Left lung (tissue), 10 donors: Measurements from ENCODE around the gene EML6. TPM values are rescaled to one million over a fixed set of nuclear protein-coding genes. Genes with fewer than 3 reads are reported as not detected.
"Not testable (repeated sequence)": the region's sequence is repeated elsewhere in the genome, so short reads cannot be mapped to it uniquely, and the experiment has no call there.

Experiments
- ATAC-seq: fragments of 200-7000 bp; cut with Tn5 transposase; one replicate; pipeline ENCODE4 v1.9.1; 2020; ENCODE audit warnings: moderate library complexity
- DNase-seq, 4 donors: peaks; one replicate each; pipeline ENCODE4 v3.0.0-alpha.2; 2013 to 2020
- H3K27ac ChIP-seq, 2 donors: fragments of 200-600 bp; sonication (generic) in 1 of 2; one replicate each; pipeline versions ENCODE4 v1.5.0 to v1.8.0; 2020 to 2021
- H3K27me3 ChIP-seq, 2 donors: fragments of 200-600 bp; sonication (generic) in 1 of 2; one replicate each; pipeline versions ENCODE4 v1.5.0 to v1.8.0; 2020 to 2021
- H3K36me3 ChIP-seq, 2 donors: fragments of 200-600 bp; sonication (generic) in 1 of 2; one replicate each; pipeline versions ENCODE4 v1.5.0 to v1.8.0; 2020 to 2021
- H3K4me1 ChIP-seq, 2 donors: fragments of 200-600 bp; one replicate each; pipeline ENCODE4 v1.8.0; 2021
- H3K4me3 ChIP-seq, 2 donors: fragments of 200-600 bp; sonication (generic) in 1 of 2; one replicate each; pipeline versions ENCODE4 v1.5.0 to v1.8.0; 2020 to 2021; ENCODE audit warnings: mild to moderate bottlenecking in 1 of 2
- H3K9me3 ChIP-seq, 2 donors: fragments of 200-600 bp; sonication (generic) in 1 of 2; one replicate each; pipeline versions ENCODE4 v1.5.0 to v1.8.0; 2020 to 2021
- intact Hi-C, 2 donors: fragments of 100-400 bp; cut with DNase I; formaldehyde crosslinking; loops; one replicate each; pipeline versions ENCODE4 v1.11.2 to v1.14.2; 2022
- polyA plus RNA-seq, 6 donors: library from polyadenylated mRNA; unstranded; fragments of 120-200 nt; gene quantifications; one replicate each; pipeline ENCODE4 v1.2.1, GENCODE V29; 2013; ENCODE audit not compliant: insufficient read length in 6 of 6
- total RNA-seq, 2 donors: library from RNA; stranded (reverse); fragmentation: NEBNext Ultra II Directional; extraction: Animal tissue kit (Norgen Biotek cat#: 25700); gene quantifications; one replicate each; pipeline ENCODE4 v1.2.1, GENCODE V29; 2021
- TF ChIP-seq, protein P1 (sequence below), 2 donors: fragments of 200-600 bp; sonication (generic) in 1 of 2; IDR thresholded peaks; one replicate each; pipeline versions ENCODE4 v1.5.0 to v1.8.0; 2021; ENCODE audit warnings: antibody characterized with exemption in 2 of 2
- donor health status: DM: no; HTN: yes; CAD: no.
- donor health status: DM: no; HTN: no; CAD: no.

The EML6 gene
- total and polyA plus RNA-seq, 8 donors: 0.73 to 2.2 (median 1.3) TPM

DNA sequence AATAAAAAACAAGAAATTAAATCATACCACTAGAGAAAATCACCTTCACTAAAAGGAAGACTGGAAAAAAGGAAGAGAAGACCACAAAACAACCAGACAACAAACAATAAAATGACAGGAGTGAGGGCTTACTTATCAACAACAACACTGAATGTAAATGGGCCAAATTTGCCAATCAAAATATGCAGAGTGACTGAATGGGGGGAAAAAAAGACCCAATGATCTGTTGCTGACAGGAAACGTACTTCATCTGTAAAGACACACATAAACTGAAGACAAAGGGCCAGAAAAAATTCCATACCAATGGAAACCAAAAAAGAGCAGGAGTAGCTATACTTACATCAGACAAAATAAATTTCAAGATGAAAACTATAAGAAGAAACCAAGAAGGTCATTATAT lies 25.5 kb upstream of the EML6 start:
- no peaks in the 10 kb centered on the region for H3K4me1 ChIP-seq
- no peaks in the 10 kb centered on the region for H3K27me3 ChIP-seq
- intact Hi-C loops: no loop called here
- H3K36me3 ChIP-seq: no peaks in the 10 kb centered on the region
- ATAC-seq (no peak), DNase-seq (no peak)
- TF ChIP-seq, protein P1, sequence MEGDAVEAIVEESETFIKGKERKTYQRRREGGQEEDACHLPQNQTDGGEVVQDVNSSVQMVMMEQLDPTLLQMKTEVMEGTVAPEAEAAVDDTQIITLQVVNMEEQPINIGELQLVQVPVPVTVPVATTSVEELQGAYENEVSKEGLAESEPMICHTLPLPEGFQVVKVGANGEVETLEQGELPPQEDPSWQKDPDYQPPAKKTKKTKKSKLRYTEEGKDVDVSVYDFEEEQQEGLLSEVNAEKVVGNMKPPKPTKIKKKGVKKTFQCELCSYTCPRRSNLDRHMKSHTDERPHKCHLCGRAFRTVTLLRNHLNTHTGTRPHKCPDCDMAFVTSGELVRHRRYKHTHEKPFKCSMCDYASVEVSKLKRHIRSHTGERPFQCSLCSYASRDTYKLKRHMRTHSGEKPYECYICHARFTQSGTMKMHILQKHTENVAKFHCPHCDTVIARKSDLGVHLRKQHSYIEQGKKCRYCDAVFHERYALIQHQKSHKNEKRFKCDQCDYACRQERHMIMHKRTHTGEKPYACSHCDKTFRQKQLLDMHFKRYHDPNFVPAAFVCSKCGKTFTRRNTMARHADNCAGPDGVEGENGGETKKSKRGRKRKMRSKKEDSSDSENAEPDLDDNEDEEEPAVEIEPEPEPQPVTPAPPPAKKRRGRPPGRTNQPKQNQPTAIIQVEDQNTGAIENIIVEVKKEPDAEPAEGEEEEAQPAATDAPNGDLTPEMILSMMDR (IDR thresholded peaks at IDR 0.05): no peak
- no peak overlapping the region for H3K4me3 ChIP-seq
- H3K27ac ChIP-seq: no peak overlapping the region
- H3K9me3 ChIP-seq: no peaks in the 10 kb centered on the region

DNA sequence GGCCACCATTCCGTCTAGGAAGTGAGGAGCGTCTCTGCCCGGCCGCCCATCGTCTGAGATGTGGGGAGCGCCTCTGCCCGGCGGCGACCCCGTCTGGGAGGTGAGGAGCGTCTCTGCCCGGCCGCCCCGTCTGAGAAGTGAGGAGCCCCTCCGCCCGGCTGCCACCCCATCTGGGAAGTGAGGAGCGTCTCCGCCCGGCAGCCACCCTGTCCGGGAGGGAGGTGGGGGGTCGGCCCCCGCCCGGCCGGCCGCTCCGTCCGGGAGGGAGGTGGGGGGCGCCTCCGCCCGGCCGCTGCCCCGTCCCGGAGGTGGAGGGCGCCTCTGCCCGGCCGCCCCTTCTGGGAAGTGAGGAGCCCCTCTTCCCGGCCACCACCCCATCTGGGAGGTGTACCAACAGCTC lies 24.5 kb upstream of the EML6 start:
- H3K9me3 ChIP-seq, ATAC-seq, DNase-seq, intact Hi-C loops, H3K36me3 ChIP-seq, H3K27ac ChIP-seq, H3K4me3 ChIP-seq, H3K27me3 ChIP-seq, H3K4me1 ChIP-seq: not testable (repeated sequence)

DNA sequence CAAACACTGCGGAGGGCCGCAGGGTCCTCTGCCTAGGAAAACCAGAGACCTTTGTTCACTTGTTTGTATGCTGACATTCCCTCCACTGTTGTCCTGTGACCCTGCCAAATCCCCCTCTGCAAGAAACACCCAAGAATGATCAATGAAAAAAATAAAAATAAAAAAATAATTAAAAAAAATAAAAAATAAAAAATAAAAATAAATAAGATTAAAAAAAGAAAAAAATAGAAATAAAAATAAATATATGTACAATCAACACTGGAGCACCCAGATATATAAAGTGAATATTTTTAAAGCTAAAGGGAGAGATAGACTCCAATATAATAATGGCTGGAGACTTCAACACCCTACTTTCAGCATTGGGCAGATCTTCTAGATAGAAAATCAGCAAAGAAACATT lies 23.8 kb upstream of the EML6 start:
- no peak overlapping the region for H3K27ac ChIP-seq
- H3K4me1 ChIP-seq: peaks cover 0 to 7% of the 10 kb centered on the region in 2 donors
- ATAC-seq (no peak), DNase-seq (no peak)
- H3K4me3 ChIP-seq: no peak overlapping the region
- H3K36me3 ChIP-seq: no peaks in the 10 kb centered on the region
- intact Hi-C loops: no loop called here
- no peaks in the 10 kb centered on the region for H3K27me3 ChIP-seq
- H3K9me3 ChIP-seq: no peaks in the 10 kb centered on the region
- TF ChIP-seq, protein P1 (IDR thresholded peaks at IDR 0.05): no peak

DNA sequence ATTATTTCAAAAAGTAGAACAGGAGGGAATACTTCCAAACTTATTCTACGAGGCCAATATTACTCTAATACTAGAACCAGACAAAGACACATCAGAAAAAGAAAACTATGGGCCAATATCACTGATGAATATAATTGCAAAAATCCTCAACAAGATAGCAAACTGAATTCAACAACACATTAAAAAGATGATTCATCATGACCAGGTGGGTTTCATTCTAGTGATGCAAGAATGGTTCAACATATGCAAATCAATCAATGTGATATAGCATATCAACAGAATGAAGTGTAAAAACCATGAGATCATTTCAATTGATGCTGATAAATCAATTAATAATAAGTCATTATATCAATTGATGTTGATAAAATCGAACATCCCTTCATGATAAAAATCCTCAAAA lies 22.4 kb upstream of the EML6 start:
- TF ChIP-seq, protein P1 (IDR thresholded peaks at IDR 0.05): no peak
- no peaks in the 10 kb centered on the region for H3K36me3 ChIP-seq
- no peaks in the 10 kb centered on the region for H3K27me3 ChIP-seq
- ATAC-seq: no peak
- no peak for DNase-seq
- intact Hi-C loops: no loop called here
- H3K4me1 ChIP-seq: peaks cover 0 to 7% of the 10 kb centered on the region in 2 donors
- H3K9me3 ChIP-seq: no peaks in the 10 kb centered on the region
- no peak overlapping the region for H3K27ac ChIP-seq
- no peak overlapping the region for H3K4me3 ChIP-seq

DNA sequence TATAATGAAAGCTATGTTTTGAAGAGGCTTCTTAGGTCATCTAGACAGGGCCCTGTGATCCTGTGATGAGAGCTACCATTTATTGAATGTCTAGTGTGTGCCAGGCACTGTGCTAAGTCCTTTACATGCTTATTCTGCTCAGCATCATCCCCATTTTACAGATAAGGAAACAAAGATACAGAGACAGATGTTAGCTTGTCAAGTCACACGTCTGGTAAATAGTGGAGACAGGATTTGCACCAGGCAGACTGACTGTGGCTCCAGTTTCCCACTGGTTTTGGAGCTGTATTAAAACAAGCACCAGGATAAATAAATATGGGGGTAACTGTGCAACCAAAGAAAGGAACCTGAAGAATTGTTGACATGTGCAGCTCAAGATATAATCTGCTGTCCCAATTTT lies 19.2 kb upstream of the EML6 start:
- Histone ChIP-seq H3K36me3 (no peaks in the 10 kb centered on the region), H3K27me3 (peaks cover 0 to 11% of the 10 kb centered on the region in 2 donors), H3K4me3 (no peak overlapping the region), H3K4me1 (peaks cover 0 to 17% of the 10 kb centered on the region in 2 donors), H3K9me3 (no peaks in the 10 kb centered on the region), H3K27ac (peak overlapping the region in 1 of 2 donors; percentile 1)
- intact Hi-C loops: no loop called here
- TF ChIP-seq, protein P1 (IDR thresholded peaks at IDR 0.05): no peak
- ATAC-seq: no peak
- no peak for DNase-seq
